ENCODE measurements around the gene ICAM4. TPM values are rescaled to one million over a fixed set of nuclear protein-coding genes. Genes with fewer than 3 reads are reported as not detected.
A peak's percentile ranks its signal among the peaks of the same experiment; 100 is the strongest.

ICAM4 gene
- total and polyA plus RNA-seq, 2 of the 8 experiments (the other 6 are each of a cell fraction or from before 2014, with no cell fraction given) = 1.5 to 4.1 TPM

- TF ChIP-seq CBX5 (IDR thresholded peaks at IDR 0.05; ENCODE audit: low read depth, low read length) (no peak), SIN3A (conservative IDR thresholded peaks at IDR 0.05 in 1 of 2, IDR thresholded peaks at IDR 0.05 in 1 of 2; ENCODE audit: low read depth in 1 of 2, low read length in 2 of 2) (peak; percentile 29 to 56; a peak in 1 of 4 replicates), SUZ12 (IDR thresholded peaks at IDR 0.05; ENCODE audit: low read length) (peak; percentile 60; the same call in 1 of the 2 replicates), SIRT6 (IDR thresholded peaks at IDR 0.05; ENCODE audit: low read length) (no peak)
Measured at GRCh38 chr19:10295305-10295846, 8.6 kb downstream of the ICAM4 start (continued).
